ENCODE measurements around the gene UBE2I. TPM values are rescaled to one million over a fixed set of nuclear protein-coding genes. Genes with fewer than 3 reads are reported as not detected.

UBE2I gene
- total RNA-seq, 2 experiments from 2014 or later, result 122 to 323 TPM

DNA sequence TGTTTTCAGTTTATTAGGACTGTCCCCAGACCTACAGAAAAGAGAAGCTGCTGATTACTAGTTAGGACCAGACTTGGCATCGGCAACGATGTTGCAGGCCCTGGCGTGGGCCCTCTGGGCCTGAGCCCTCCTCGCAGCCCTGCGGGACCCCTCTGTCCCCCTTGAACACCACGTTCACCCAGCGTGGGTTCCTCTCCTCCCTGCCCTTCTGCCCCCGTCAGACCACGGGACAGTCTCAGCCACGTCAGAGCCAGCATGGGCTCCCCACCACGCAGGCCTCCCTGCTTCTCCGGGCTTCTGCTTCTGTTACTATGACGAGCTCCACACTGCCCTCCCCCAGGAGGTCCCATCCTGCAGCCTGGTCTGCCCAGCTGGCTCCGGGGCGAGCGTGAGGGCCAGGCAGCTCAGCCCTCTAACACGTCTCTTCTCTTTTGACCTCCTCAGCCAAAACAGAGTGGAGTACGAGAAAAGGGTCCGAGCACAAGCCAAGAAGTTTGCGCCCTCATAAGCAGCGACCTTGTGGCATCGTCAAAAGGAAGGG is 14.9 kb downstream of the UBE2I start:
- Histone ChIP-seq H3K9me3 (ENCODE audit: low read length) (no peaks in the 10 kb centered on the region), H3K4me2 (ENCODE audit: low read length) (no peak overlapping the region), H3K27ac (ENCODE audit: low read depth, low read length, poor library complexity, severe bottlenecking) (no peak overlapping the region), H3K4me1 (ENCODE audit: insufficient read depth, low read length, poor library complexity, severe bottlenecking) (no peaks in the 10 kb centered on the region), H3K36me3 (ENCODE audit: insufficient read depth, low read length) (peaks cover 66% of the 10 kb centered on the region), H4K20me1 (ENCODE audit: insufficient read depth, low read length) (no peaks in the 10 kb centered on the region), H3K4me3 (ENCODE audit: low read depth, low read length, poor library complexity, severe bottlenecking) (no peak overlapping the region), H2AFZ (ENCODE audit: low read length) (no peak overlapping the region), H3K9me2 (ENCODE audit: insufficient read depth, low read length) (no peaks in the 10 kb centered on the region), H3K79me2 (ENCODE audit: insufficient read depth, low read depth, low read length) (no peaks in the 10 kb centered on the region)
- DNase-seq (ENCODE audit: low spot score), result no peak
- intact Hi-C loops (cut with micrococcal nuclease; ENCODE audit: unreplicated experiment), result no loop called here
- no TSS peak for BruUV-seq (replicated peaks)
- no peak for TF ChIP-seq EZH2phosphoT487 (IDR thresholded peaks at IDR 0.05; ENCODE audit: borderline replicate concordance, low read depth, low read length)
- TF ChIP-seq, protein P1, sequence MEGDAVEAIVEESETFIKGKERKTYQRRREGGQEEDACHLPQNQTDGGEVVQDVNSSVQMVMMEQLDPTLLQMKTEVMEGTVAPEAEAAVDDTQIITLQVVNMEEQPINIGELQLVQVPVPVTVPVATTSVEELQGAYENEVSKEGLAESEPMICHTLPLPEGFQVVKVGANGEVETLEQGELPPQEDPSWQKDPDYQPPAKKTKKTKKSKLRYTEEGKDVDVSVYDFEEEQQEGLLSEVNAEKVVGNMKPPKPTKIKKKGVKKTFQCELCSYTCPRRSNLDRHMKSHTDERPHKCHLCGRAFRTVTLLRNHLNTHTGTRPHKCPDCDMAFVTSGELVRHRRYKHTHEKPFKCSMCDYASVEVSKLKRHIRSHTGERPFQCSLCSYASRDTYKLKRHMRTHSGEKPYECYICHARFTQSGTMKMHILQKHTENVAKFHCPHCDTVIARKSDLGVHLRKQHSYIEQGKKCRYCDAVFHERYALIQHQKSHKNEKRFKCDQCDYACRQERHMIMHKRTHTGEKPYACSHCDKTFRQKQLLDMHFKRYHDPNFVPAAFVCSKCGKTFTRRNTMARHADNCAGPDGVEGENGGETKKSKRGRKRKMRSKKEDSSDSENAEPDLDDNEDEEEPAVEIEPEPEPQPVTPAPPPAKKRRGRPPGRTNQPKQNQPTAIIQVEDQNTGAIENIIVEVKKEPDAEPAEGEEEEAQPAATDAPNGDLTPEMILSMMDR (conservative IDR thresholded peaks at IDR 0.05; ENCODE audit: low read length), result no peak
- POLR2A ChIA-PET, result no interaction called here
- CTCF ChIA-PET (ENCODE audit: unreplicated experiment), result no interaction called here

DNA sequence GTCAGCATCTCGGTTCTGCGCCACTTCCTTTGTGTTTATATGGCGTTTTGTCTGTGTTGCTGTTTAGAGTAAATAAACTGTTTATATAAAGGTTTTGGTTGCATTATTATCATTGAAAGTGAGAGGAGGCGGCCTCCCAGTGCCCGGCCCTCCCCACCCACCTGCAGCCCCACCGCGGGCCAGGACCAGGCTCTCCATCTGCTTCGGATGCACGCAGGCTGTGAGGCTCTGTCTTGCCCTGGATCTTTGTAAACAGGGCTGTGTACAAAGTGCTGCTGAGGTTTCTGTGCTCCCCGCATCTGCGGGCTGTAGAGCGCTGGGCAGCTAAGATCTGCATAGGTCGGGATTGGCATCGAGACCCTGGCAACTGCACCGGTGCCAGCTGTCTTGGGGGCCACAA is 15.8 kb downstream of the UBE2I start:
- DNase-seq (ENCODE audit: low spot score), result no peak
- no TSS peak for BruUV-seq (replicated peaks)
- intact Hi-C loops (cut with micrococcal nuclease; ENCODE audit: unreplicated experiment), result no loop called here
- Histone ChIP-seq H3K9me2 (ENCODE audit: insufficient read depth, low read length) (no peaks in the 10 kb centered on the region), H3K4me1 (ENCODE audit: insufficient read depth, low read length, poor library complexity, severe bottlenecking) (no peaks in the 10 kb centered on the region), H3K9me3 (ENCODE audit: low read length) (no peaks in the 10 kb centered on the region), H2AFZ (ENCODE audit: low read length) (no peak overlapping the region), H3K36me3 (ENCODE audit: insufficient read depth, low read length) (peaks cover 57% of the 10 kb centered on the region), H4K20me1 (ENCODE audit: insufficient read depth, low read length) (no peaks in the 10 kb centered on the region), H3K4me3 (ENCODE audit: low read depth, low read length, poor library complexity, severe bottlenecking) (no peak overlapping the region), H3K27ac (ENCODE audit: low read depth, low read length, poor library complexity, severe bottlenecking) (no peak overlapping the region), H3K4me2 (ENCODE audit: low read length) (no peak overlapping the region), H3K79me2 (ENCODE audit: insufficient read depth, low read depth, low read length) (no peaks in the 10 kb centered on the region)
- CTCF ChIA-PET (ENCODE audit: unreplicated experiment), result no interaction called here
- TF ChIP-seq EZH2phosphoT487 (IDR thresholded peaks at IDR 0.05; ENCODE audit: borderline replicate concordance, low read depth, low read length), result no peak
- TF ChIP-seq, protein P1 (conservative IDR thresholded peaks at IDR 0.05; ENCODE audit: low read length), result no peak
- POLR2A ChIA-PET, result no interaction called here

DNA sequence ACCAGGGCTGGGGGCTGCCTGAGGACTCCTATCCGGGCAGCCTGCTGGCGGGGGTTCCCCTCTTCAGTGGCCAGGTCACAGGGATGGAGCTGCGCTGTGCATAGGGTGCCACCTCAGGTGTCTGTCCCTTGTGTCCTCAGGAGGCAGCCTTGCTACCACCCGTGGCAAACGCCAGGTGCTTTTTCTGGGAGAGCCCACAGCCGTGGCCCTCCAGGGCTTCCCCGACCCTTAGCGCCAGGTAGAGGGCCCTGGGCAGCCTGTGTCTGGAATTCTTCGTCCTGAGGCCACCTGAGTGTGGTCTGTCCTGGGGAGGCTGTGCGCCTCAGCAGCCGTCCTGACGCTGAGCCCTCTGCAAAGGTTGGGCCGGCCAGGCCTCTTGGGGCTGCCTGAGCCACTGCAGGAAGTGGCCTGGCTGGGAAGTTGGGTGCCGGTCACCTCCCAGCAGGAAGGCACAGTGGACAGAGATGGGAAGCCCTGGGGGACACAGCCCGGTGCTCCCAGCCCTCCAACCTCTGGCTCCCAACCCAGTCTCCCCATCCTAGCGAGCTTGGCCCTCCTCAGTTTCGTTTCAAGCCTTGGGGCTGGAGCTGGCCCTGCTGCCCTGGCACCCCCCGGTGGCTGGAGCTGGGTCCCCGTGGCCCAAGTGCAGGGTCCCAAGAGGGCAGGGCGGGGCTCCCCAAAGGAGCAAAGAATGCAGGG is 16.4 kb downstream of the UBE2I start:
- Histone ChIP-seq H3K9me3 (ENCODE audit: low read length) (no peaks in the 10 kb centered on the region), H2AFZ (ENCODE audit: low read length) (no peak overlapping the region), H3K36me3 (ENCODE audit: insufficient read depth, low read length) (peaks cover 51% of the 10 kb centered on the region), H3K79me2 (ENCODE audit: insufficient read depth, low read depth, low read length) (no peaks in the 10 kb centered on the region), H3K9me2 (ENCODE audit: insufficient read depth, low read length) (no peaks in the 10 kb centered on the region), H3K27ac (ENCODE audit: low read depth, low read length, poor library complexity, severe bottlenecking) (no peak overlapping the region), H3K4me2 (ENCODE audit: low read length) (no peak overlapping the region), H3K4me1 (ENCODE audit: insufficient read depth, low read length, poor library complexity, severe bottlenecking) (peaks cover under 1% of the 10 kb centered on the region), H4K20me1 (ENCODE audit: insufficient read depth, low read length) (no peaks in the 10 kb centered on the region), H3K4me3 (ENCODE audit: low read depth, low read length, poor library complexity, severe bottlenecking) (no peak overlapping the region)
- ChIA-PET POLR2A (no interaction called here), CTCF (ENCODE audit: unreplicated experiment) (no interaction called here)
- TF ChIP-seq, protein P1 (conservative IDR thresholded peaks at IDR 0.05; ENCODE audit: low read length), result no peak
- TF ChIP-seq EZH2phosphoT487 (IDR thresholded peaks at IDR 0.05; ENCODE audit: borderline replicate concordance, low read depth, low read length), result no peak
- intact Hi-C loops (cut with micrococcal nuclease; ENCODE audit: unreplicated experiment), result no loop called here
- no TSS peak for BruUV-seq (replicated peaks)
- DNase-seq (ENCODE audit: low spot score), result no peak

Measured in OCI-LY7 (cell line).